K562 (cell line): ENCODE measurements around the gene RHBDL3. TPM values are rescaled to one million over a fixed set of nuclear protein-coding genes. Genes with fewer than 3 reads are reported as not detected.

Experiments used
- ATAC-seq: fragments of 200-7000 bp; cut with Tn5 transposase; 3 replicates; pipeline ENCODE4 v1.9.1; 2020; ENCODE audit warnings: moderate library complexity
- BruUV-seq: library from RNA; stranded (reverse); fragments of 400-500 nt; replicated peaks from 2 replicates; lab custom pipeline; 2021; lab: Mats Ljungman, UMichigan
- CTCF ChIA-PET: fragments of 300-600 bp; formaldehyde crosslinking; extraction: SDS; loops from one replicate; lab custom pipeline; 2021; ENCODE audit warnings: low intra/inter-chr PET ratio; lab: Yijun Ruan, JAX
- POLR2A ChIA-PET: fragments of 300-600, 350-650 bp; sonication (Branson Sonifier 250); formaldehyde crosslinking; extraction: SDS; loops from one replicate; lab custom pipeline; 2021; ENCODE audit warnings: antibody characterized with exemption, inconsistent platforms; lab: Yijun Ruan, JAX
- DNase-seq, 4 experiments: peaks; one replicate each; pipeline versions ENCODE4 v3.0.0 to v3.0.0-alpha.2; 2011 to 2018; ENCODE audit warnings: low spot score in 3 of 4, mixed read lengths in 3 of 4; ENCODE audit errors: extremely low read depth in 1 of 4
- FAIRE-seq: peaks from 2 replicates; lab custom pipeline; 2011; peaks lifted over from hg19 to GRCh38; lab: Jason Lieb, UNC
- H2AFZ ChIP-seq: 2 replicates; pipeline ENCODE4 v1.6.0; 2011; ENCODE audit warnings: low read depth, low read length, control low read depth, inconsistent platforms
- H3K27ac ChIP-seq: fragments of 200-600 bp; 3 replicates; pipeline ENCODE4 v1.8.0; 2011; ENCODE audit warnings: low read depth, mild to moderate bottlenecking, control low read depth, inconsistent platforms, low read length, moderate library complexity, mixed read lengths; ENCODE audit errors: extremely low read depth
- H3K27me3 ChIP-seq, 2 experiments: fragments of 300-600 bp in 1 of 2; 2 replicates in 1 of 2; 3 replicates in 1 of 2; pipeline versions ENCODE4 v1.6.0 to v1.8.0; 2011; ENCODE audit warnings: inconsistent platforms in 2 of 2, low read length in 2 of 2, mild to moderate bottlenecking in 1 of 2, mixed read lengths in 1 of 2, moderate library complexity in 1 of 2; ENCODE audit not compliant: control insufficient read depth in 2 of 2, insufficient read depth in 2 of 2
- H3K36me3 ChIP-seq: fragments of 300-600 bp; 3 replicates; pipeline ENCODE4 v1.8.0; 2011; ENCODE audit warnings: mild to moderate bottlenecking, low read length, inconsistent platforms; ENCODE audit not compliant: control insufficient read depth, insufficient read depth
- H3K4me1 ChIP-seq, 2 experiments: fragments of 200-600 bp in 1 of 2; replicated peaks in 1 of 2; 2 replicates in 1 of 2; 3 replicates in 1 of 2; pipeline versions ENCODE4 v1.5.1 to v1.8.0; 2011; ENCODE audit warnings: inconsistent platforms in 2 of 2, low read length in 2 of 2, mild to moderate bottlenecking in 1 of 2, mixed read lengths in 1 of 2, moderate library complexity in 1 of 2; ENCODE audit not compliant: control insufficient read depth in 2 of 2, insufficient read depth in 2 of 2
- H3K4me2 ChIP-seq: 2 replicates; pipeline ENCODE4 v1.6.1; 2011; ENCODE audit warnings: low read length, control low read depth, inconsistent platforms, mixed read lengths; ENCODE audit not compliant: insufficient read depth
- H3K4me3 ChIP-seq: fragments of 200-600 bp; sonication (generic), shearing (Covaris generic); 2 replicates; pipeline ENCODE4 v1.5.1; 2016; ENCODE audit warnings: control low read depth, inconsistent platforms
- H3K79me2 ChIP-seq: fragments of 200-600 bp; 3 replicates; pipeline ENCODE4 v1.8.0; 2011; ENCODE audit warnings: low read length, inconsistent platforms; ENCODE audit not compliant: control insufficient read depth, insufficient read depth
- H3K9ac ChIP-seq, 2 experiments: 2 replicates each; pipeline versions ENCODE4 v1.6.0 to v1.6.1; 2011; ENCODE audit warnings: low read depth in 2 of 2, low read length in 2 of 2, control low read depth in 1 of 2, inconsistent platforms in 1 of 2, mild to moderate bottlenecking in 1 of 2, mixed read lengths in 1 of 2; ENCODE audit not compliant: insufficient read depth in 1 of 2
- H3K9me1 ChIP-seq: one replicate; pipeline ENCODE4 v1.6.0; 2011; ENCODE audit warnings: inconsistent platforms, mild to moderate bottlenecking, low read length, moderate library complexity; ENCODE audit not compliant: control insufficient read depth, insufficient read depth
- H3K9me3 ChIP-seq: replicated peaks from 2 replicates; pipeline ENCODE4 v1.5.1; 2011; ENCODE audit warnings: low read depth, low read length, inconsistent platforms; ENCODE audit not compliant: control insufficient read depth, insufficient read depth
- H4K20me1 ChIP-seq: replicated peaks from 2 replicates; pipeline ENCODE4 v1.6.1; 2011; ENCODE audit warnings: low read length, inconsistent platforms, mixed read lengths; ENCODE audit not compliant: control insufficient read depth, insufficient read depth
- ELF2 ChIP-seq: fragments of 250-450 bp; sonication (Bioruptor Pico); IDR thresholded peaks from 2 replicates; pipeline ENCODE4 v1.5.0; 2021; ENCODE audit warnings: mild to moderate bottlenecking
- ELF4 ChIP-seq: fragments of 450-650 bp; formaldehyde crosslinking; IDR thresholded peaks from 2 replicates; pipeline ENCODE4 v1.4.0; 2022; ENCODE audit warnings: missing genetic modification characterization
- HMG20A ChIP-seq: fragments of 450-650 bp; formaldehyde crosslinking; conservative IDR thresholded peaks from 2 replicates; pipeline ENCODE4 v1.4.0; 2020; ENCODE audit warnings: mild to moderate bottlenecking, mixed read lengths
- MEIS2 ChIP-seq: fragments of 450-650 bp; IDR thresholded peaks from 2 replicates; pipeline ENCODE4 v1.6.1; 2014; ENCODE audit warnings: mild to moderate bottlenecking; ENCODE audit not compliant: partially characterized antibody
- RFX5 ChIP-seq: IDR thresholded peaks from 2 replicates; pipeline ENCODE4 v1.6.1; 2011; ENCODE audit warnings: low read depth, mild to moderate bottlenecking, improper control_type of control experiment, low read length
- SPI1 ChIP-seq: IDR thresholded peaks from 2 replicates; pipeline ENCODE4 v1.6.1; 2011; ENCODE audit warnings: low read depth, low read length, control low read depth, borderline replicate concordance
- STAT5A ChIP-seq: IDR thresholded peaks from 2 replicates; pipeline ENCODE4 v1.6.1; 2012; ENCODE audit warnings: low read length, inconsistent platforms, borderline replicate concordance
- WGBS: fragments of 100-300 bp; shearing (Covaris generic); methylation state at CpG from one replicate; pipeline ENCODE4 v1.1.6; 2016; ENCODE audit warnings: low coverage, mixed read lengths; ENCODE audit not compliant: insufficient coverage; ENCODE audit errors: missing lambda C conversion rate; 5-methylcytosine and 5-hydroxymethylcytosine counted together
- in situ Hi-C: fragments of 300-500 bp; cut with MboI; formaldehyde crosslinking; loops from 4 replicates; pipeline ENCODE4 v1.15.0; 2018; ENCODE audit warnings: inconsistent platforms, mixed read lengths
- intact Hi-C: fragments of 100-400 bp; cut with micrococcal nuclease; formaldehyde crosslinking; loops from 2 replicates; pipeline ENCODE4 v1.14.2; 2022
- polyA plus RNA-seq, 8 experiments: library from polyadenylated mRNA; depleted of rRNA in 4 of 8; stranded (reverse) in 5 of 8; unstranded in 3 of 8; fragments of >200 nt; fragmentation: Nextera tagmentation in 2 of 8; fragmentation: Illumina TruSeq in 1 of 8; extraction: Ambion mirVana in 2 of 8; extraction: Trizol in 1 of 8; gene quantifications; 2 replicates each; pipeline versions ENCODE4 v1.2.1 to v1.2.3, GENCODE V29; 2011 to 2014; ENCODE audit warnings: inconsistent platforms in 1 of 8, missing spikeins in 1 of 8
- total RNA-seq, 7 experiments: library from RNA; depleted of rRNA in 6 of 7; stranded (reverse); fragments of >200 nt in 6 of 7; fragmentation: Illumina TruSeq in 2 of 7; extraction: Trizol in 2 of 7; gene quantifications; 2 replicates each; pipeline versions ENCODE4 v1.2.1 to v1.2.3, GENCODE V29; 2011 to 2021; ENCODE audit warnings: low replicate concordance in 1 of 7
- TF ChIP-seq, protein P1 (sequence below), 2 experiments: fragments of 150-350 bp in 1 of 2; IDR thresholded peaks; 2 replicates each; pipeline ENCODE4 v1.6.1; 2012 to 2016; ENCODE audit warnings: low read depth in 2 of 2, low read length in 2 of 2, mild to moderate bottlenecking in 1 of 2, moderate library complexity in 1 of 2
- TF ChIP-seq, protein P2 (sequence below), 2 experiments: IDR thresholded peaks; 2 replicates each; pipeline ENCODE4 v1.6.1; 2011; ENCODE audit warnings: borderline replicate concordance in 1 of 2, control low read depth in 1 of 2, low read depth in 1 of 2, low read length in 1 of 2, mild to moderate bottlenecking in 1 of 2, mixed read lengths in 1 of 2, moderate library complexity in 1 of 2; ENCODE audit not compliant: insufficient read depth in 1 of 2, insufficient read length in 1 of 2, poor library complexity in 1 of 2, severe bottlenecking in 1 of 2; ENCODE audit errors: extremely low read depth in 1 of 2
- TF ChIP-seq, protein P3 (sequence below): fragments of 250-450 bp; sonication (Bioruptor Pico); IDR thresholded peaks from 2 replicates; pipeline ENCODE4 v1.8.0; 2021; ENCODE audit warnings: mild to moderate bottlenecking, moderate library complexity

Gene RHBDL3
- total and polyA plus RNA-seq, 9 of the 15 experiments (the other 6 are each of a cell fraction or from before 2014, with no cell fraction given) = 0.06 to 0.31 (median 0.09) TPM; not detected in 4

DNA sequence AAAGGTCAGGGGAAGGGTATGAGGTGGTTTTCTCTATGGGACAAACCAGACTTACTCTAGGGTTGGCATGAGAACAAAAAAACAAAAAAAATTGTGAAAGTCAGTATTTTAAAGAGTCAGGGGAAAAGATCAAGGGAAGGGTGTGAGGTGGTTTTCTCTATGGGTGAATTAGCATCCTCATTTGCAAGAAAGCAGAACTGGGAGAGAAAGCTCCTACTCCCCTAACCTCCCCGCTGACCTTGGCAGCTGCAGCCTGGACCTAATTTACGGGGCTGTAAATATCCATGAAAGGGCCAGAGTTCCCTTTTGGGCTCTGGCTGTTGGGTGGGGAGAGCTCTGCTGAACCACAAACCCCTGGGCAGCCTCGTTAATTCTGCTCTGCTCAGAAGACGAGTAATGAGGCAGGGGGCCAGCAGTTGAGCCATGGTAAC, 10.6 kb downstream of the RHBDL3 start:
- peak overlapping the region in 1 of 2 experiments; percentile 64; a peak in 2 of 4 replicates for H3K9ac ChIP-seq
- peak; percentile 46 for FAIRE-seq
- ATAC-seq = no peak
- WGBS = 44% methylated on average over 4 of the region's 4 CpGs
- no peak for DNase-seq
- TF ChIP-seq HMG20A (CRISPR knock-in tag) (no peak), RFX5 (no peak), STAT5A (no peak), ELF4 (CRISPR knock-in tag) (no peak), ELF2 (CRISPR knock-in tag) (no peak), MEIS2 (peak; percentile 3), SPI1 (peak; percentile 52; the same call in 1 of the 2 replicates)
- TF ChIP-seq, protein P1, sequence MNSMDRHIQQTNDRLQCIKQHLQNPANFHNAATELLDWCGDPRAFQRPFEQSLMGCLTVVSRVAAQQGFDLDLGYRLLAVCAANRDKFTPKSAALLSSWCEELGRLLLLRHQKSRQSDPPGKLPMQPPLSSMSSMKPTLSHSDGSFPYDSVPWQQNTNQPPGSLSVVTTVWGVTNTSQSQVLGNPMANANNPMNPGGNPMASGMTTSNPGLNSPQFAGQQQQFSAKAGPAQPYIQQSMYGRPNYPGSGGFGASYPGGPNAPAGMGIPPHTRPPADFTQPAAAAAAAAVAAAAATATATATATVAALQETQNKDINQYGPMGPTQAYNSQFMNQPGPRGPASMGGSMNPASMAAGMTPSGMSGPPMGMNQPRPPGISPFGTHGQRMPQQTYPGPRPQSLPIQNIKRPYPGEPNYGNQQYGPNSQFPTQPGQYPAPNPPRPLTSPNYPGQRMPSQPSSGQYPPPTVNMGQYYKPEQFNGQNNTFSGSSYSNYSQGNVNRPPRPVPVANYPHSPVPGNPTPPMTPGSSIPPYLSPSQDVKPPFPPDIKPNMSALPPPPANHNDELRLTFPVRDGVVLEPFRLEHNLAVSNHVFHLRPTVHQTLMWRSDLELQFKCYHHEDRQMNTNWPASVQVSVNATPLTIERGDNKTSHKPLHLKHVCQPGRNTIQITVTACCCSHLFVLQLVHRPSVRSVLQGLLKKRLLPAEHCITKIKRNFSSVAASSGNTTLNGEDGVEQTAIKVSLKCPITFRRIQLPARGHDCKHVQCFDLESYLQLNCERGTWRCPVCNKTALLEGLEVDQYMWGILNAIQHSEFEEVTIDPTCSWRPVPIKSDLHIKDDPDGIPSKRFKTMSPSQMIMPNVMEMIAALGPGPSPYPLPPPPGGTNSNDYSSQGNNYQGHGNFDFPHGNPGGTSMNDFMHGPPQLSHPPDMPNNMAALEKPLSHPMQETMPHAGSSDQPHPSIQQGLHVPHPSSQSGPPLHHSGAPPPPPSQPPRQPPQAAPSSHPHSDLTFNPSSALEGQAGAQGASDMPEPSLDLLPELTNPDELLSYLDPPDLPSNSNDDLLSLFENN (IDR thresholded peaks at IDR 0.05; ENCODE audit: low read depth in 2 of 2, low read length in 2 of 2) = no peak
- TF ChIP-seq, protein P2, sequence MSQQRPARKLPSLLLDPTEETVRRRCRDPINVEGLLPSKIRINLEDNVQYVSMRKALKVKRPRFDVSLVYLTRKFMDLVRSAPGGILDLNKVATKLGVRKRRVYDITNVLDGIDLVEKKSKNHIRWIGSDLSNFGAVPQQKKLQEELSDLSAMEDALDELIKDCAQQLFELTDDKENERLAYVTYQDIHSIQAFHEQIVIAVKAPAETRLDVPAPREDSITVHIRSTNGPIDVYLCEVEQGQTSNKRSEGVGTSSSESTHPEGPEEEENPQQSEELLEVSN (IDR thresholded peaks at IDR 0.05; ENCODE audit: borderline replicate concordance in 1 of 2, extremely low read depth in 1 of 2, insufficient read depth in 1 of 2, insufficient read length in 1 of 2, low read depth in 1 of 2, low read length in 1 of 2, poor library complexity in 1 of 2, severe bottlenecking in 1 of 2) = no peak
- TF ChIP-seq, protein P3, sequence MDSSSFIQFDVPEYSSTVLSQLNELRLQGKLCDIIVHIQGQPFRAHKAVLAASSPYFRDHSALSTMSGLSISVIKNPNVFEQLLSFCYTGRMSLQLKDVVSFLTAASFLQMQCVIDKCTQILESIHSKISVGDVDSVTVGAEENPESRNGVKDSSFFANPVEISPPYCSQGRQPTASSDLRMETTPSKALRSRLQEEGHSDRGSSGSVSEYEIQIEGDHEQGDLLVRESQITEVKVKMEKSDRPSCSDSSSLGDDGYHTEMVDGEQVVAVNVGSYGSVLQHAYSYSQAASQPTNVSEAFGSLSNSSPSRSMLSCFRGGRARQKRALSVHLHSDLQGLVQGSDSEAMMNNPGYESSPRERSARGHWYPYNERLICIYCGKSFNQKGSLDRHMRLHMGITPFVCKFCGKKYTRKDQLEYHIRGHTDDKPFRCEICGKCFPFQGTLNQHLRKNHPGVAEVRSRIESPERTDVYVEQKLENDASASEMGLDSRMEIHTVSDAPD (CRISPR knock-in tag) = no peak
- TF ChIP-seq, all 486 proteins: peak for 2
- Histone ChIP-seq H3K27me3 (peaks cover 0 to 5% of the 10 kb centered on the region in 2 experiments; a peak in 1 of 5 replicates), H3K9me3 (no peaks in the 10 kb centered on the region), H3K79me2 (no peaks in the 10 kb centered on the region), H3K27ac (no peak overlapping the region), H3K4me1 (peaks cover 23 to 36% of the 10 kb centered on the region in 2 experiments; a peak in 4 of 5 replicates), H3K36me3 (no peaks in the 10 kb centered on the region), H3K4me2 (no peak overlapping the region), H3K9me1 (no peaks in the 10 kb centered on the region), H2AFZ (no peak overlapping the region), H4K20me1 (no peaks in the 10 kb centered on the region), H3K4me3 (no peak overlapping the region)
- ChIA-PET CTCF (no interaction called here), POLR2A (interaction anchor here (0.7 to 1.5 kb wide), 2 partner anchors 10 to 419 kb away, joined by 3 to 6 read pairs; no protein-coding TSS in a partner anchor)
- no TSS peak for BruUV-seq
- intact Hi-C loops (no loop called here), in situ Hi-C loops (no loop called here)
